GM18858 (cell line): ENCODE data around the gene MFAP1.

Experiments
- ATAC-seq: cut with Tn5 transposase; IDR thresholded peaks from one replicate; pipeline ENCODE4 v1.9.1; 2021; ENCODE audit not compliant: unreplicated experiment

The MFAP1 gene

DNA sequence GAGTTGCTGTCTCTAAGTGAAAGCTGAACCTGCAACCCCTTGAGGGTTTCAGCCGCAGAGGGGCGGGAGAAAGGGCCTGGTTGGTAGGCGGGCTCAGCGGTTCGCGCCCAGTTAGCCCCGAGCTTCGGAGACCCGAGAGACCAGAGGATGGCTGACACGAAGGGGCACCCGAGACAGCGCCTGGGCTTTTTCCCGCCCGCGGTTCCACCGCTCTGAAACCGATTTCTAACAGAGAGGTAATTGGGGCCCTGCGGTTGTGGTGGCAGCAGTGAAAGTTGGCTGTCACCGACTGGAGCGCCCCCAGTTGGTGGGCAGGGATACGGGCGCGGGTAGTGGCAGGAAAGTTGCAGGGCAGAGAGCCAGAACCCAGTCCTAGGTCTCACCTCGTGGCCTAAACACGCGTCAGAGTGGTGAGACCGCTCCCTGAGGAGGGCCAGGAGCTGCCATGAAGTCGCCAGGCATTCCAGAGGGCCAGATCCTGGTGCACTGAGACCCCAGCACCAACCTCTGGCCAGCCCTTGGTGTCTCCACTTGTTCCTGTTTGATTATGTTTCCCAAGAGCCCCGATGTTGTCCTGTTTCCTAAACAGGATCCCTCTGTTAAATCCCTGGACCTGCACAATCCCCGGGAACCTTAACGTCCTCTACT lies 47.1 kb downstream of the MFAP1 start:
- ATAC-seq, result peak; percentile 33

- peak; percentile 8 for ATAC-seq
Measured at GRCh38 chr15:43776718-43777266, 47.7 kb downstream of the MFAP1 start, which contains the start of gene ELL3. Gene ELL3 (minus strand): TSS chr15:43776966. CDS start chr15:43776901, 65 bp downstream.

DNA sequence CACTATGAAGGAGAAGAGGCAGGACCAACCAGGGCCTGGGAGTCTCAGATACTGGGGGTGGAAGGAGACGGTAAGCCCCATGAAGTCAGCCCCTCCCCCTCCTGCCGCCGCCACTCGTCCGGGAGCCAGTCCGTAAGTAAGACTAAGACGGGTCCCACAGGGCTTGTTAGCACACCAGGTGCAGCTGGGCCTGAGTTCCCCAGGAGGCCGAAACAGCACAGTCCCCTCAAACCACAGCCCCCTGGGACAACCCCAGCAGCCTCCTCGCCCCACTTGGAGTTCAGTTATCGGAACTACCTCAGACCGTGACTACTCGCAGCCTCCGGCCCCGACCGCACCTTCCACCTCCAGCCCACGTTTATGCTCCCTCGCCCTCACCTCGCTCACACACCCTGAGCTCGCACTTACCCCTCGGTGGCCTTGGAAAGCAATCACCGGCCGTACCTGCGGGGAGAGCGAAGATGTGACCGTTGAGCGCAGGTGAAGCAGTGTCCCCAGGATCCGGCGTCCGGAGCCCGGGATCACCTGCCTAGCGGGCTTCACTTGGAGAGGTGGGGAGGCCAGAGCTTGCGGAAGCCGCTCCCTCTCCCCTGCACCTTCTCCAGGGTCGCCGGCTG lies 48.3 kb downstream of the MFAP1 start:
- ATAC-seq, result peak; percentile 51

GRCh38 chr15:43775411-43775965 lies 49.0 kb downstream of the MFAP1 start:
- no peak for ATAC-seq

DNA sequence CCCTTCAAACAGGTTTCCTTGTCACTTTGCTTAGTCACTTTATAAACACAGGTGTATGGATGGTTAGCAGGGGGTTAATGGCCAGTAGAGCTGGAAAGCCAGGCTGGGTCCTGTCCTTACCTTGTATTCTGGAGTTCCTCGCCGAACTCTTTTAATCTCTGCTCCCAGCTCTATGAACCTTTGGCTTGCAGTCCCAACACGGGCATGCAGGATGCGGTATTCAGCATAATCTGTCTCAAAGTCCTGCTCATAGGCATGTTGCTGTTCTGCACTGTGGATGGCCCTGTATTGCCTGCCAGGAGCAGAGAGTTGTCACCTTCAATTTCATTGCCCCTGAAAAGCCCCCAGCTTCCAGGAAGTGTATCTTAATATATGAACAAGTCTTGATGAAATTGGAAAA lies 50.4 kb downstream of the MFAP1 start:
- ATAC-seq, result no peak

DNA sequence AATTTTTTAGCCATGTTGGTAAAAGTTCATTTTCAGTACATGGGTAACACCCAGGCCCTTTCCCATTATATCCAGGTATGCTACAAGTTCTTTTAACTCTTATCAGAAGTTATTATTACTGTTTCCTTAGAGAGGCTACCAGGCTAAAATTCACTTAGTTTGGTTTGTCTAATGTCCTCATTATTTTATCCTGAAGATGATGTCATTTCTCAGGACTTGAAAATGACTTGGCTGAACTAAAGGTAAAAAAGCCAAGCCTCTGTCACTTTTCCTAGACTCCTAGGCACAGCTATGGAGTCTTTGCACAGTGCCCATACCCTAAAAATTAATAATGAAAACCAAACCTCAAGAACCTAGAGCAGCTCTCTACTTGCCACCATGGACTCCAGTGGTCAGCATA lies 51.9 kb downstream of the MFAP1 start:
- no peak for ATAC-seq

GRCh38 chr15:43771816-43772215 lies 52.7 kb downstream of the MFAP1 start:
- no peak for ATAC-seq

DNA sequence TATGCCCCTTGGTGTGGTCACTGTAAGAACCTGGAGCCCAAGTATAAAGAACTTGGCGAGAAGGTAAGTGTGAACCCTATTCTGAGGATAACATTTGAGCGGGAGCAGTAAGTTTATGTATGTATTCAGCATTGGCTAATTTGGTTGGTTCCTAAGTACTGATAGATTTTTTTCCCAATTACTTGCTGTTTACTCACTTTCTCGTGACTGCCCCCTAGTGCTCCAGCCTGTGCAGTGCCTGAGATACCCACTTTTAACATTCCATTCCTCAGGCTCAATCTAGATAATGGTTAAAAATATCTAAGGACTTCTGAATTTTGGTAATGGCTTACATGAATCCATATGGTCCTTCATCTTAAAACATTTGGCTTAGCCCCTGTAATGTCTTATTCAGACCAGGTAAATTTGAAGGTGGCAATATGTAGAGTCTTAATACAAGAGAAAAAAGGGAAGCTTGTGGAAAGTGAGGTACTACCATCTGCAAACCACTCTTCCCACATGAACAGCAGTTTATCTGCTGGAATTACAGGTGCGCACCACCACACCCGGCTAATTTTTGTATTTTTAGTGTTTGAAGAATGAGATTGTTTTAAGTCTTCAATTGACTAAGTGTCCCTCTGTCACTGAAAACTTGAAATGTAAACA lies 54.8 kb downstream of the MFAP1 start:
- no peak for ATAC-seq

GRCh38 chr15:43763819-43764446 lies 60.6 kb downstream of the MFAP1 start:
- no peak for ATAC-seq

GRCh38 chr15:43762824-43763223 lies 61.7 kb downstream of the MFAP1 start:
- no peak for ATAC-seq
